B cell (primary cell): ENCODE results near the gene RNF126.

ENCODE experiments used
- CTCF ChIP-seq: fragments of 200-600 bp; IDR thresholded peaks from one replicate; pipeline ENCODE4 v1.8.0; 2022; ENCODE audit warnings: antibody characterized with exemption, mild to moderate bottlenecking
- EZH2 ChIP-seq: IDR thresholded peaks from 2 replicates; pipeline ENCODE4 v1.6.1; 2012; ENCODE audit warnings: borderline replicate concordance, low read depth, mild to moderate bottlenecking, moderate library complexity, low read length; ENCODE audit not compliant: insufficient read depth, poor library complexity, severe bottlenecking

DNA sequence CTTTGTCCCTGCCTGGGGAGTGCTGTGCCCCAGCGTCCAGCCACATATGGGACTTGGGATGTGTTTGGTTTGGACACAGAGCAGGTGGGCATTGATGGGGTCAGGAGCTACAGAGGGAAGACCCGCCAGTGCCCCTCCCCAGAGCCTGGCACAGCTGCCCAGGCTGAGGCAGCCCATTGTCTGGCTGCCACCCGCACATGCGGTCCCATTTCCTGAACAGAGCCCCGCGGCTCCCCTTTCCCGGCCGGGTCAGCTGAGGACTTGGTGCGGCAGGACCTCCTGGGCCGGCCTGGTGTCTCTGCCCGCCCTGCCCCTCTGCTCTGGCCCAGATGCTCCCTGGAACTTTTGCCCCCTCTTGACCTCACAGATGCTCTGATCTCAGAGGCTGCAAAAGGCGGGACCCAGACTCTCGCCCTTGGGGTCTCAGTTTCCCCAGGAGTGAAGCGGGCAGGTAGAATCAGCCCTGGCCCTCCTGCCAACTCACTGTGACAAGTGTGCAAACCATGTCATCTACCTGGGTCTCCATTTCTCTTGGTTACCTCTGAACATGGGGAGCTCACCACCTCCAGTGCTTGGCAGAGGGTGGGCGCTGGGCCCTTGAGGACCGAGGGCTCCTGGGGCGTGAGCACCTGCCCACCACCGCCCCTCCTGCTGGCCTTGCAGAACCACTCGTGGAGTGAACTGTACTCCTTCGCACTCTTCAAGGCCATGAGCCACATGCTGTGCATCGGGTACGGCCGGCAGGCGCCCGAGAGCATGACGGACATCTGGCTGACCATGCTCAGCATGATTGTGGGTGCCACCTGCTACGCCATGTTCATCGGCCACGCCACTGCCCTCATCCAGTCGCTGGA is 55.5 kb downstream of the RNF126 start:
- TF ChIP-seq CTCF (no peak), EZH2 (no peak)
